Forelimb muscle (tissue), 1 donor: ENCODE results near the gene KRTAP6-1. TPM values are rescaled to one million over a fixed set of nuclear protein-coding genes. Genes with fewer than 3 reads are reported as not detected.

Experiments
- DNase-seq: peaks from one replicate; pipeline ENCODE4 v3.0.0-alpha.2; 2013; ENCODE audit warnings: low read depth
- polyA plus RNA-seq: library from polyadenylated mRNA; unstranded; fragments of 120-200 nt; gene quantifications from one replicate; pipeline ENCODE4 v1.2.1, GENCODE V29; 2013; ENCODE audit not compliant: insufficient read length

The KRTAP6-1 gene, protein sequence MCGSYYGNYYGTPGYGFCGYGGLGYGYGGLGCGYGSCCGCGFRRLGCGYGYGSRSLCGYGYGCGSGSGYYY
- polyA plus RNA-seq, result not detected

DNA sequence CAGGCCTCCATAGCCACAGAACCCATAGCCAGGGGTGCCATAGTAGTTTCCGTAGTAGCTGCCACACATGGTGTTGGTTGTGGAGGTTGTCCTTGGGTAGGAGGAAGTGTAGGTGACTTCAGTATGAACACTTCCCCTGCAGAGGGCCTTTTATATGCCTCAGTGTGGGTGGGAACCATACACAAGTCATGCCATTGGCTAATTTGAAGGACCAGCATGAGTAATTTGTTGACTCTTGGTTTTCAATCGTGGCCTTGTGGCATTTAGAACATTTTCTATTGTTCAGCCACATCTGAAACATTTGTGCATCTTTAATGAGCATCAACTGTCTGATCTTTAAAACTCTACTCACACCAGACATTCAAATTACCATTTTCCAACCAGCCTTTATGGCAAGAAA lies at the start of gene KRTAP6-1:
TSS of gene KRTAP6-1 (minus strand) at position 95 of the 400 bp plus-strand sequence. CDS start at position 69, 26 bp downstream.
- no peak for DNase-seq

DNA sequence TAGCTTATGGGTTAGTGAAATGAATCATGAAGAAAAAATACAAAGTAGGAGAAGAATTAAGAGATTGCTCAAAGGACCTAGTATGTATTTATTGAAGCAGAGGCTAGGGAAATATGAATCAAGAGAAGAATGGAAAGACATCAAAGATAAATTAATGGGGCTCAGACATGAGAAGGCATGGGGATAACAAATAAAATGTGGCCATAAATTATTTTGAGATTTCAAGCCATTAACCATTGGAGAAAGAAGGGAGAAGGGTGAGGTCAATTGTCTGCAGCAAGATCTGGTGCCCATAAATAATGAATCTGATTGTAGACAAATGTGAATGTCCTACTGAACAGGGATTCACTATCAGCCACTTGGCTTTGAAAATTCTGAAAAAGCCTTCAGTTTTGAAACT lies 39.2 kb upstream of the KRTAP6-1 start:
- no peak for DNase-seq

DNA sequence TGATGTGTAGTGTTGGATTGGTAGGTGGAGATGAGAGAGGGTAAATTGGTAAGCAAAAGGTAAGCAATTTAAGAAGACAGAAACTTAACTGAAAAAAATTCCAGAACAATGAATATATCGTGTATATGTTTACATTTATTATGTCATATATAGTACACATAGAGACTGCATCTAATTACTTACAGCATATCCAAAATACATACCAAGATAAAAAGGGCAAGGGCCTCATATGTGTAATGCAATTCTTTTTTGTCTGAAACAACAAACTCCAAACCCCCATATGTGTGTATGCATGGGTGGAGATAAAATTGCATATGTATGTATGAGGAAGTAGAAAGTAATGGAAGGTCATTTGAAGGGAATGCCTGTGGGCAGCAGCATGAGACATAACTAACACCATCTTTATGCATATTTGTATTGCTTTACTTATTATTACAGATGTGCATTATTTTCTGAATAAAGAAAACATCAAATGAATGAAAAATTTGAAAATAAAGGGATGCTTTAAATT lies 33.2 kb upstream of the KRTAP6-1 start:
- DNase-seq, result no peak

DNA sequence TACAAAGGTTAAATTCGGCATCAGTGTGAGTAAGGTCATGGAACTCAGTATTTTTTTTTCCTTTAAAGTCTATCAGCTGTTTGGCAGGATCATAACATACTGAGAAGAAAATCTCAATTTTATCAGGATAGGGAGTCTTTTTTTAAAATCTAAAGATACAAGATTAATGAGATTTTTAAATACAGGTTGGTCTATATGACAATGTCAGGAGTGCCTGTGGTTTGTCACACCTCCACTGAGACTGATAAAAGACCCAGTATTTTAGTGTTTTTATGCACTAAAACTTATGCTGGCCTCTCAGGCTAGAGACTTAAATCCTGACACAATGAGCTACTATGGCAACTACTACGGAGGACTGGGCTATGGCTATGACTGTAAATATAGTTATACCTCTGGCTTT lies 28.8 kb upstream of the KRTAP6-1 start, which contains the start of gene KRTAP20-3:
TSS of gene KRTAP20-3 (plus strand) at position 301 of the 400 bp plus-strand sequence.
- DNase-seq, result no peak

DNA sequence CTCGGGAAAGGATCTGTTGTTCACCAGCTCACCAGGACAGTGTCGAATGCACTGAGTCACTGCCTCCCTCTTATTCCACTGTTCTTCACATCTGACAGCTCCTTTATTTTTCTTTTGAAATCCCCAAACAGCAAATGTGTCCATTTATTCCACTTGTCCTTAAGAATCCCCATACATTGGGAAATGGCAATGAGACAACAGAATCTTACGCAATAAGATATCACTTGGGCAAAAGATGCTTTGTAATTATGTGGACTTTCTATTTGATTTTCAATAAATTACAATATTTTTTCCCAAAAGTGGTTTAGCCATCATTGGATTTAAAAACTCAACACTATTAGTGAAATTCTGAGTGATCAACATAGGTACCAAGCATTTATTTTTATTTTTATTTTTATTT lies 25.0 kb upstream of the KRTAP6-1 start:
- no peak for DNase-seq

DNA sequence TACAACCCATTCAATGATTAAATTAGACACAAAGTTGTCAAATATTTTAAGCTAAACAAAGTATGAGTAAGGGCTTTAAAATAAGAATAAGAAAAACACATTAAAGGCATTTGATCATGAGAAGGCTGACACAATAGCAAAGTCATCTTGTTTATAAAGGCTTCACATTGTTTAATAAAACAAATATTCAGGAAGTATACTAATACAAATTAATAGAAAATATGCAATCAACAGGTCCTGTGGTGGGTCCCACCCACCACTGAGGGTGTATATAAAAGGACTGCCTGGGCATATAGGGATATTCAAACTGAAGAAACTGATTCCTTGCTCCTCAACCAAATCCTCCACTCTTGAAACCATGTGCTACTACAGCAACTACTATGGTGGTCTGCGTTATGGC lies 21.2 kb upstream of the KRTAP6-1 start, which contains the start of gene KRTAP20-2:
TSS of gene KRTAP20-2 (plus strand) at position 301 of the 400 bp plus-strand sequence. CDS start at position 359, 58 bp downstream.
- no peak for DNase-seq

DNA sequence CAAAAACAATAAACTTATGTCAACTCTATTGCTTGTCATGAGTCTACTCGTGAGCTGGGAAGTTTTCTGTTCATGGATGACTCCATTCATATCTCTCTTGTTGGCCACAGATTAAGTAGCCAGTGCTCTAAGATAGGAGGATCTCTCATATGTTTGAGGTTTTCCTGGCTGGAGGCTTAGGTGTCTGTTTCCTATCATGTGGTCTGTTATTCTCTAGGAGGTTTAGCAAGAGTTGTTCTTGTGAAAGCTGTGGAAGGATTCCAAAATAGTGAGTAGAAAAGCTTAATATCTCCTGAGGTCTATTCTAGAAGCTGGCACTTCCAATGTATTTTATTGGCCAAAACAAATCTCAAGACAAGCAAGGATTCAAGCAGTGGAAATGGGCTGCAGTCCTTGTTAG lies 15.5 kb upstream of the KRTAP6-1 start:
- no peak for DNase-seq

DNA sequence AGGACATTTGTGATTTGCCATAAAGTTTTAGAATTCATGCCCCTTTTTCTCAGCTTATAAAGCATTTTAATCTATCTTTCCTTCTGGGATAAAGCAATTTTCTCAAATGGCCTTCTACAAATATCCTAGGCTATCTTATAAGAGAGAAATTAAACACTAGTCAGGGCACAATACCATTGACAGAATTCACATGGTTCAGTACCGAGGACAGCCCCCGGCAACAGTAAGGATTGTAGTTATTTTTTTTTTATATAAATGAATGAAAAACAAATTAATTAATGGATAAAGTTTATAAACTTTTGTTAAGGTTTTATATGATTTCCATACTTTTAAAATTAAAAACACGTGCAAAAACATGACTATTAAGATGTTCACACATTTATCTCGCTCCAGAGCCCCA lies 14.4 kb upstream of the KRTAP6-1 start:
- DNase-seq, result no peak

DNA sequence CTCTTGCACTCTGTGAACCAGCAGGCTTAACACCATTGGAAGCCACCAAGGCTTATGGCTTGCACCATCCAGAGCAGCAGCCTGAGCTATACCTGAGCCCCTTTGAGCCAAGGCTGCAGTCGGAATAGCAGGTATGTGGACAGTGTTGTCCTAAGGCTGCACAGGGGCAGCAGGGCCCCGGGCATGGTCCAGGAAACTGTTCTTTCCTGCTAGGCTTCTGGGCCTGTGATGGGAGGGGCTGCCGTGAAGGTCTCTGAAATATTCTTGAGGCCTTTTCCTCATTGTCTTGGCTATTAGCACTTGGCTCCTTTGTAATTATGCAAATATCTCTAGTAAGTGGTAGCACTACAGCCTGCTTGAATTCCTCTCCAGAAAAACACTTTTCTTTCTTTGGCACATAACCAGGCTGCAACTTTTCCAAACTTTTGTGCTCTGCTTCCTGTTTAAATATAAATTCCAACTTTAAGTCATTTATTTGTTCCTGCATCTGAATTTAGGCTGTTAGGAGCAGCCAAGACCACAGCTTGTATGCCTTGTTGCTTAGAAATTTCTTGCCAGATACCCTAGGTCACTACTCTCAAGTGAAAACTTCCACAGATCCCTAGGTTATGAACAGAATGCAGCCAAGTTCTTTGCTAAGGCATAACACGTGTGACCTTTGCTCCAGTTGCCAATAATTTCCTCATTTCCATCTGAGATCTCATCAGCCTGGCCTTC lies 11.9 kb upstream of the KRTAP6-1 start:
- no peak for DNase-seq

DNA sequence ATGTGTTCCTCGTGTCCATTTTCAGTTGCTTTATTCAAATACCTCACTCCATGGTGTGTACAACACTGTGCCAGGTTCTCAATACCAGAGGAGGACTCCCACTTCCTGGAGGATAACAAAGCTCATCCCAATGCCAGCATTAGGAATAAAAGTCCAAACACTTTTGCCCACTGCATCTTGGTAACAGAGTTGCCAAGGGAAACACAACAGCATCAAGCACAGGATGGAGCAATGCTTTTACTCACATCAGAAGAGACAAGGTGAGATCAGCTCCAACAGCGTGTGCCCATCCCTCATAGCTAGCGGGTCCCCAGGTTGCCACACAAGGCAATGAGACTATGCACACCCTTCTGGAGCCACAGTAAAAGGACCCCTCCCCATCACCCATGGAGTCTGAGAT lies 9.6 kb upstream of the KRTAP6-1 start:
- no peak for DNase-seq

DNA sequence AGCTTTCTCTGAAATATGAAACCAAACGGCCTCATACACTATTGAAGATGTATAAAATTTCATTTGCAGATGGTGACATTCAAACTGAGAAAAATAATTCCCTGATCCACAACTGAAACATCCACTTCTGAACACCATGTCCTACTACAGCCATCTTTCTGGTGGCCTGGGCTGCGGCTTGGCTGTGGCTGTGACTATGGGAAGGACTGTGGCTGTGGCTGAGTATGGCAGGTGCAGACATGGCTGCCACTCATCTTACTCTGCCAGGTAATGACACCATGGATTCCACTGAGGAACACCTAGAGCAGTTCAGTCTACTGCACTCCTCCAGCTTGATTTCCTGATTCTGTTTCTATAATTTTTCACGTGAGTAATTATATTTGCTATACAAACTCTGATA lies 6.8 kb upstream of the KRTAP6-1 start, which contains the start of gene KRTAP20-4:
TSS of gene KRTAP20-4 (plus strand) at position 106 of the 400 bp plus-strand sequence.
- no peak for DNase-seq

DNA sequence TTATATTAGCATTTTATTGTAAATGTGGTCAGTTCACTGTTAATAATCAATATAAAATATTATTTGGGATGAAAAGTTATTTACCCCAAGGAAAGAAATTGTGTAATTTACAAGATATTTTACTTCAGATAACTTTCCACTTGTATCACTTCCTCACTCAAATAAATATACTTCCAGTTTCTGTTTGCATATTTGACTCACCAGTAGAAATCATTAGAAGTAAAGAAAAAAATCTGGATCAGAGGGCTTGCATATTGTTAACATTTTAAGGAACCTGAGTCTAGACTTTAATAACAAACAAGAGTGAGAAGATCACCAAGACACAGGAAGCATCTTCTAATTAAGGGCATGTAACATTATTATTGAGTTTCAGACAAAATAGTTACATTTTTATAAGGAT lies 6.3 kb upstream of the KRTAP6-1 start:
- no peak for DNase-seq

DNA sequence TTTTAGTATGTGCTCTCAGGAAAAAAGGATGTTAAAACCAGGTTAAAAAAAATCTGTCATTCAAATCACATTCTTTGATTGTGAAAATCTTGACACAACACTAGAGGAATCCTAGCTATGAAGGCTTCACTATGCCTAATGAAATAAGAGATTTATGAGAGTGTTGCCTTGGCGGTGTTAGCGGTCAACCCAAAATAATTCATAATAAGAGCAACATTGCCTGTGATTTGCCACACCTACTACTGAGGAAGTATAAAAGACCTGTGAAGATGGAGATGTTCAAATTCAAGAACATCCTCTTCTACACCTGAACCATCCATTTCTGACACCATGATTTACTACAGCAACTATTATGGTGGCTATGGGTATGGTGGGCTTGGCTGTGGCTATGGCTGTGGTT lies 2.4 kb upstream of the KRTAP6-1 start, which contains the start of gene KRTAP20-1:
TSS of gene KRTAP20-1 (plus strand) at position 301 of the 400 bp plus-strand sequence. CDS start at position 331, 30 bp downstream.
- no peak for DNase-seq

DNA sequence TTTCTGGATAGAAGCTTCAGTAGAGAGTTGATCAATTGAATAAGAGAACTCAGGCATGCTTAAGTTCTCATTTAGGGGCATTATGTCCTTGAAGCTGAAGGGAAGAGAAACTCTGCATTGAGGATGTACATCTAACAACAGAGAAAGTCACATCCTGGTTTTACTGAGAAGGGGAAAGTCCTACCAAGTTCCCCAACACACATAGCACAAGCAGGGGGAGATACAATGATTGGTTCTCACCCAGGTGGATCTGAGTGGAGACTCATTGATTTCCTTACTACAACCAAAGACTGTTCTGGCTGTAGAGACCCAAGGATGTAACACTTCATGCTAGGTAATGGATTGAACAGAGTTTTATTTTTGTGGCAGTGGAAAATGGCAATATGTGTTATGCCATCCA lies 1.5 kb upstream of the KRTAP6-1 start:
- no peak for DNase-seq

DNA sequence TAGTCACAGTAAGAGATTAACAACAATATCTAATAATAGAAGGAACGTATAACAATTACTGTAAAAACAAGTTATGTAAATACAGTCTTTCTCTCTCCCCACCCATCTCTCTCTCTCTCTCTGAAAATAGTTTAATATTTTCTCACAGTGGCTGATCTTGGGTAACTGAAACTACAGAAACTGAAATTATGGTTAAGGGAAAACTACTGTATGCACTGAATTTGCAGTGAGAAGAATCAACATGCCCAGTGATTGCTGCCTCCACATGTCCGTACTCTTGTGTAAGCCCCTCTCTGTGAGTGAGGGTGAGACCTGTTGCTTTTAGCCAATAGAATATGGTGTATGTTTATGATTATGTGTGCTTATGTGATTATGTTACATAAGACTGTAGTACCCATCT lies 1.6 kb downstream of the KRTAP6-1 start:
- DNase-seq, result no peak

DNA sequence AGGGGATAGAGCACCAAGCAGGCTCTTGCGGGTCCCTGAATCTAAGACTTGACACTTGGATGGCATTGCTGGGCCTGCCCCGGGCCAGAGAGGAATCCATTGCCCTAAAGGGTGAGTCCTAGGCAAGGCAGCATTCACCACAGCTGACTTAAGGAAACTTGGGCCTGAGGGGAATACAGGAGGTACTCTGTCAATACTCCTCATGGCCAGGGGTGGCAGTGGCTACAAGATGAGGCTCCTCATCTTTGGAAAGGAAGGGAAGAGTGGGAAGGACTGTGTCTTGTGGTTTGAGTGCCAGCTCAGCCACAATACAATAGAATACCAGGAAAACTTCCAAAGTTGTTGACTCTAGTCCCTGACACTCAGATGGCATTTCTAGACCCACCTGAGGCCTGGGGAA lies 7.8 kb downstream of the KRTAP6-1 start:
- DNase-seq, result no peak

DNA sequence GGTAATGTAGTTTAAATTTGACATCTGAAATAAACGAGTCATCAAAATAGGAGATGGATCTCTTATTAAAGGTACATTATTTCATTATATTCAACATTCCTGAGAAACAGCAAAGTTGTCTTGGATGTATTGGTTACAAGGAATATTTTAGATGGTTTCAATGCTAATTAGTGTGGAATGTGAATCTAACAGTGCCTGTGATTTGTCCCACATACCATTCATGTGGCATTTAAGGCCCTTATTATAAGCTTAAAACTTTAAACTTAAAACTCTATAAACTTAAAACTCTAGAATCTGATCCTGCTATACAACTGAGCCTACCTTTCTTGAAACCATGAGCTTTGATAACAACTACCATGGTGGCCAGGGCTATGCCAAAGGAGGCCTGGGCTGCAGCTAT lies 12.9 kb downstream of the KRTAP6-1 start, which contains the start of gene KRTAP22-1:
TSS of gene KRTAP22-1 (plus strand) at position 301 of the 400 bp plus-strand sequence.
- no peak for DNase-seq

DNA sequence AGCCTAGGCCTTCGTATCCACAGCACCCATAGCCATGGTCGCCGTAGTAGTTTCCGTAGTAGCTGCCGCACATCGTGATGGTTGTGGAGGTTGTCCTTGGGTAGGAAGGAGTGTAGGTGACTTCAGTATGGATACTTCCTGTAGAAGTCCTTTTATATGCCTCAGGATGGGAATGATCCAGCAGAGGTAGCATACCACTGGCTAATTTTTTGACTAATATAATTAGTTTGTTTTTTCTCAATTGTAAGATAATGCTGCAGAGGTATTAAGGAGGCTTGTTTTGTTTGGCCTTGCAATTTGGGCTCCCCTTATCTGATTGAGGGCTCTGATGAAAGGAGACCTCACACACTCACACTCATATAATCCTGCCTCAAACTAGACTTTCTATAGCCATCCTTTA lies 14.9 kb downstream of the KRTAP6-1 start, which contains the start of gene KRTAP6-2:
TSS of gene KRTAP6-2 (minus strand) at position 101 of the 400 bp plus-strand sequence. CDS start at position 73, 28 bp downstream.
- no peak for DNase-seq

DNA sequence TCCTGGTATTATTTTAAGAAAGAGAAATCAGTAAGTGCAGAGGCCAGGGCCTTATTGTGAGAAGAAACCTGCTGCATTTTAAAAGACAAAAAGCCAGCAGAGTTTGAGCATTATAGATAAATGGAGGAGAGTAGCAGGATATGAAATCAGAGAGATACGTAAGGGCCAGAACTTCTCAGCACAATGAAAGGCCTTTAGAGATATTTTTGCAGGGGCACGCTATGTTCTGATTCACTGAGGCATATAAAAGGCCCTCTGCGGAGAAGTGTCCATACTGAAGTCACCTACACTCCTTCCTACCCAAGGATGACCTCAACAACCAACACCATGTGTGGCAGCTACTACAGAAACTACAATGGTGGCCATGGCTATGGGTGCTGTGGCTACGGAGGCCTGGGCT lies 21.6 kb downstream of the KRTAP6-1 start, which contains the start of gene KRTAP6-3:
TSS of gene KRTAP6-3 (plus strand) at position 301 of the 400 bp plus-strand sequence. CDS start at position 307, 6 bp downstream.
- DNase-seq, result no peak

DNA sequence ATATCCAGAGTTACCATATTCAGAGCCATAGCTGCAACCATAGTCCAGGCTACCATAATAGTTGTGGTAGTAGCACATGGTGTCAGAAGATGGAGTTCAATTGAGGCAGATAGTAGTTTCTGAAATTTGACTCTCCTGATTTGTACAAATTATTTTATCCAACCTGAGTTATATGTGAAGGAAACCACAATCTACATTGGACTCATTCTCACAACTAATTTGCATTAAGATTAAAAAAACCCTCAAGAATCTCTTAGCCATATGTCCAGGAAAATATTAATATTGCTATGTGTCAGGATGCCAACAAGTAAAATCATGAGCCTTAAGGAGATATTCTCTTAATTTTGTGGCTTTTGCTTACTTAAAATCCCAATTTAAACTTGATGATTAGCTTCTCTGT lies 23.4 kb downstream of the KRTAP6-1 start, which contains the start of gene KRTAP22-2:
TSS of gene KRTAP22-2 (minus strand) at position 101 of the 400 bp plus-strand sequence.
- DNase-seq, result no peak

DNA sequence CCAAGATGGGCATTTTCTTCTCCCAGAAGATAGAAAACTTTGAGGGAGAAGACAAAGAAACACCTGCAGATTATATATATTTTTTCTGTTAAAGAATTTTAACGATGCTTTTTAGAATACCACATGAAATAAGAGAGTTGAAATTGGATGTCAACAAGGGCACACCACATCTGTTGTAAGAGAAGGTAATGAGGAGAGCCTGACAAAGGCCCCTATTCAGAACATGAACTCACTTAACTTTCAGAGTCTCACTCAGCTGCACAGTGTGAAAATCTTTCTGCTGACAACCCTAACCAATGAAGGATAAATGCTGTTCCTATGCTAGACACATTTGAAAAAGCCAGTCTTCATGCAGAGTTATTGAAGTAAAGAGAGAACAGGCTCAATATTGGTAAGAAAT lies 30.9 kb downstream of the KRTAP6-1 start:
- DNase-seq, result no peak

DNA sequence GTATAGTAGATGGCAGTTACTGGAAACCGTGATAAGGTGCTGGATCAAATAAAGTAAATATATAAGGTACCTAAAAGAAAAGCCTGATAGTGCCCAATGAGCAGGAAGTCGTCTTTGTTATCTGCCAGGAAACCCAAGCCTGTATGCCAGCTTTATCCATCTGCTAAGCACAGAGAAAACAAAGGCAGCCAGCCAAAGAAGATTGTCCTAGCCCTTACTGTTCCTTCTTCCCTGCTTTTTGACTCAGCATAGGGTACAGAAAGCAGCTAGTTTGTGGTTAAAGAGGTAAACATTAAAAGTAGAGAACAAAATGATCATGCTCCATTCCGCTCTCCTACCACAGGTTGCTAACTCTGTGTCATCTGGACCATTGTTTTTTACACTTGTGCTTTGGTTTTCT lies 33.6 kb downstream of the KRTAP6-1 start:
- no peak for DNase-seq

DNA sequence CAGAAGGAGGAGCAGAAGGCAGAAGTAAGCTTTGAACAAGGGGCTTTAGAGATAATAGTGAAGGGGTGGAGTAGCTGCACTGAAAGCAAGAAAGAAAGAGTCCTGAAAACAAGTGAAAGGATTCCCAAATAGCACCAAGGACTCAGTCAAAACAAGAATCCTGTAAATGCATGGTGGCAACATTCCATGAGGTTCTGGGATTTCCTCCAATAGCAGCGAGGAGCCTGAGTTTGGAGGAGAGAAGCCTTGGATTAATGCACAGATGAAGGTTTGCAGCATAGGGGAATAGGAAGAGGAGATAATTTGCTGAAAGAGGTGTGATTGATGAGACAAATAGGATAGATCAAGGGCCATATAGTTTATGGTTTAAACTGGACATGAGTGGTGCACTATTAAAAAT lies 34.4 kb downstream of the KRTAP6-1 start:
- DNase-seq, result peak; percentile 26
